Fibroblast of lung (primary cell): Measurements from ENCODE around the gene SNTN. TPM values are rescaled to one million over a fixed set of nuclear protein-coding genes. Genes with fewer than 3 reads are reported as not detected.

Source experiments
- DNase-seq, 2 donors: peaks; one replicate each; pipeline versions ENCODE4 v3.0.0 to v3.0.0-alpha.2; 2010; ENCODE audit warnings: low read depth in 2 of 2
- H2AFZ ChIP-seq: 2 replicates; pipeline ENCODE4 v1.5.1; 2012; ENCODE audit warnings: low read length, control low read depth, inconsistent platforms
- H3K27ac ChIP-seq: 2 replicates; pipeline ENCODE4 v1.5.1; 2011; ENCODE audit warnings: low read length, control low read depth; ENCODE audit not compliant: insufficient read depth
- H3K27me3 ChIP-seq: 2 replicates; pipeline ENCODE4 v1.5.1; 2011; ENCODE audit warnings: mild to moderate bottlenecking, low read length; ENCODE audit not compliant: control insufficient read depth, insufficient read depth
- H3K36me3 ChIP-seq: 2 replicates; pipeline ENCODE4 v1.5.1; 2011; ENCODE audit warnings: low read length; ENCODE audit not compliant: control insufficient read depth, insufficient read depth
- H3K4me1 ChIP-seq: 2 replicates; pipeline ENCODE4 v1.5.1; 2011; ENCODE audit warnings: low read length; ENCODE audit not compliant: control insufficient read depth, insufficient read depth; ENCODE audit errors: extremely low read depth
- H3K4me2 ChIP-seq: 2 replicates; pipeline ENCODE4 v1.5.1; 2011; ENCODE audit warnings: low read length, control low read depth; ENCODE audit not compliant: insufficient read depth; ENCODE audit errors: extremely low read depth
- H3K4me3 ChIP-seq, 4 experiments: fragments of 200-600 bp in 1 of 4; sonication (generic) in 1 of 4; replicated peaks in 1 of 4; 2 replicates each; pipeline ENCODE4 v1.5.1; 2011 to 2016; ENCODE audit warnings: low read length in 4 of 4, low read depth in 3 of 4, mild to moderate bottlenecking in 3 of 4, control low read depth in 2 of 4, inconsistent platforms in 1 of 4, mixed read lengths in 1 of 4; ENCODE audit not compliant: insufficient read depth in 1 of 4; ENCODE audit errors: control extremely low read depth in 1 of 4
- H3K79me2 ChIP-seq: 2 replicates; pipeline ENCODE4 v1.5.1; 2012; ENCODE audit warnings: mild to moderate bottlenecking, low read length, inconsistent platforms; ENCODE audit not compliant: control insufficient read depth, insufficient read depth
- H3K9ac ChIP-seq: 2 replicates; pipeline ENCODE4 v1.5.1; 2011; ENCODE audit warnings: mild to moderate bottlenecking, low read length, control low read depth; ENCODE audit not compliant: insufficient read depth
- H3K9me3 ChIP-seq: 2 replicates; pipeline ENCODE4 v1.5.1; 2012; ENCODE audit warnings: low read depth, low read length; ENCODE audit not compliant: control insufficient read depth, insufficient read depth
- H4K20me1 ChIP-seq: 2 replicates; pipeline ENCODE4 v1.5.1; 2011; ENCODE audit warnings: low read length; ENCODE audit not compliant: control insufficient read depth, insufficient read depth; ENCODE audit errors: extremely low read depth
- EZH2 ChIP-seq: IDR thresholded peaks from 2 replicates; pipeline ENCODE4 v1.5.1; 2012; ENCODE audit warnings: low read length, control low read depth, mild to moderate bottlenecking; ENCODE audit errors: missing control alignments
- polyA plus RNA-seq, 2 donors: library from polyadenylated mRNA; depleted of rRNA in 1 of 2; stranded (reverse) in 1 of 2; unstranded in 1 of 2; fragments of >200 nt; gene quantifications; 2 replicates each; pipeline ENCODE4 v1.2.1, GENCODE V29; 2011 to 2012; ENCODE audit warnings: missing spikeins in 1 of 2
- total RNA-seq: library from RNA; depleted of rRNA; stranded (reverse); fragments of >200 nt; gene quantifications from 2 replicates; pipeline ENCODE4 v1.2.1, GENCODE V29; 2014
- TF ChIP-seq, protein P1 (sequence below), 2 donors: IDR thresholded peaks in 1 of 2; conservative IDR thresholded peaks in 1 of 2; 1 replicate in 1 of 2; 2 replicates in 1 of 2; pipeline ENCODE4 v1.5.1; 2011 to 2012; ENCODE audit warnings: low read length in 2 of 2, control low read depth in 1 of 2, inconsistent platforms in 1 of 2, low read depth in 1 of 2, mild to moderate bottlenecking in 1 of 2

Gene SNTN
- total and polyA plus RNA-seq, 2 donors (not counting 1 experiment from before 2014, with no cell fraction given) = not detected

DNA sequence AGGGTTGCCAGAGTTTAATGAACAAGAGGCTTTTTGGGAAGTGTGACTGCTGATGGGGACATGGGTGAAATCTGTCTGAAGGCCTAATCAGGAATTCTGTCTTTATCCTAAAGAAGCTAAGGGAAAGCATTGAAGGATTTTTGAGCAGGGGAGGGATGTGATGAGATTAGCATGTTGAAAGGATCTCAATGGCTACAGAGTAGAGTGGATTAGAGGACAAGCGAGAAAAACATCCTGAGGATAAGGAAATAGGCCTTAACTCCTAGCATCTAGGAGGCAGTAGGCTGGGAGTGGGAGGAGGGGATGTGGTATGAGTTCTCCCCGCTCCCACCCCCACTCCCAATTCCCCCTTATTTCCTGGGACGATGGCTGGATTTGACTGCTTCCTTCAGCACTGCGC is 35.1 kb upstream of the SNTN start:
- H4K20me1 ChIP-seq = no peaks in the 10 kb centered on the region
- H3K4me1 ChIP-seq = no peaks in the 10 kb centered on the region
- no peaks in the 10 kb centered on the region for H3K9me3 ChIP-seq
- H3K4me2 ChIP-seq = no peak overlapping the region
- H3K27ac ChIP-seq = no peak overlapping the region
- no peaks in the 10 kb centered on the region for H3K27me3 ChIP-seq
- H3K79me2 ChIP-seq = no peaks in the 10 kb centered on the region
- no peak overlapping the region for H2AFZ ChIP-seq
- DNase-seq = no peak
- no peak overlapping the region for H3K9ac ChIP-seq
- no peak overlapping the region for H3K4me3 ChIP-seq
- no peak for TF ChIP-seq EZH2
- TF ChIP-seq, protein P1, sequence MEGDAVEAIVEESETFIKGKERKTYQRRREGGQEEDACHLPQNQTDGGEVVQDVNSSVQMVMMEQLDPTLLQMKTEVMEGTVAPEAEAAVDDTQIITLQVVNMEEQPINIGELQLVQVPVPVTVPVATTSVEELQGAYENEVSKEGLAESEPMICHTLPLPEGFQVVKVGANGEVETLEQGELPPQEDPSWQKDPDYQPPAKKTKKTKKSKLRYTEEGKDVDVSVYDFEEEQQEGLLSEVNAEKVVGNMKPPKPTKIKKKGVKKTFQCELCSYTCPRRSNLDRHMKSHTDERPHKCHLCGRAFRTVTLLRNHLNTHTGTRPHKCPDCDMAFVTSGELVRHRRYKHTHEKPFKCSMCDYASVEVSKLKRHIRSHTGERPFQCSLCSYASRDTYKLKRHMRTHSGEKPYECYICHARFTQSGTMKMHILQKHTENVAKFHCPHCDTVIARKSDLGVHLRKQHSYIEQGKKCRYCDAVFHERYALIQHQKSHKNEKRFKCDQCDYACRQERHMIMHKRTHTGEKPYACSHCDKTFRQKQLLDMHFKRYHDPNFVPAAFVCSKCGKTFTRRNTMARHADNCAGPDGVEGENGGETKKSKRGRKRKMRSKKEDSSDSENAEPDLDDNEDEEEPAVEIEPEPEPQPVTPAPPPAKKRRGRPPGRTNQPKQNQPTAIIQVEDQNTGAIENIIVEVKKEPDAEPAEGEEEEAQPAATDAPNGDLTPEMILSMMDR (conservative IDR thresholded peaks at IDR 0.05 in 1 of 2, IDR thresholded peaks at IDR 0.05 in 1 of 2; ENCODE audit: low read depth in 1 of 2, low read length in 2 of 2) = no peak
- no peaks in the 10 kb centered on the region for H3K36me3 ChIP-seq

DNA sequence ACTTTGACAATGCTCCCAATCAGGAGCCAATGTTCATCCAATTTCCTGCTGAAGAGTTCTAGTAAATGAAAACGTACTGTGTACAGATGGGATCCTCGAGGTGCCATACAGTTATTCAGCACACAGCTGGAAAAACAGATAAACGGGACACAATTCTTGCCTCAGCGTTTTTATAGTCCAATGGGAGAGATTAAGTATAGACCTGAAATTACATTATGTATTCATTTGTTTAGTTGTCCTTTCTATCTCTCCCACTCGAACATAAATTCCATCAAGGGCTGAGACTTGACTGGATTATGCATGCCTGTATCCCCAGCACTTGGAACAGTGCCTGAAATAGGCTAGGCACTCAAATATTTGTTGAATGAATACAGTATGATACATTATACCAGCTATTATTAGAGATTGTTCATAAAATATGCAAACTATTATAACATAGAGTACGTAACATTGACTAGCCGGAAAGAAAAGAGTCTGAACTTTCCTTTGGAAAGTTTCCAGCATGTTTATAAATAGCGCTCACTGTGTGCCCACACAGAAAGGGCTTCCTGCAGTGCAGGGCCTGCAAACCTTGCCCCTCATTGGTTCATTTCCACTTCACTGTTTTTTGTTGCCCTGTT is 27.4 kb upstream of the SNTN start:
- TF ChIP-seq, protein P1 (conservative IDR thresholded peaks at IDR 0.05 in 1 of 2, IDR thresholded peaks at IDR 0.05 in 1 of 2; ENCODE audit: low read depth in 1 of 2, low read length in 2 of 2) = no peak
- no peak for TF ChIP-seq EZH2
- Histone ChIP-seq H3K79me2 (no peaks in the 10 kb centered on the region), H3K27me3 (no peaks in the 10 kb centered on the region), H3K9me3 (no peaks in the 10 kb centered on the region), H3K27ac (no peak overlapping the region), H3K4me1 (peaks cover 6% of the 10 kb centered on the region), H2AFZ (no peak overlapping the region), H3K4me2 (peak overlapping the region; percentile 28), H3K4me3 (no peak overlapping the region), H3K36me3 (no peaks in the 10 kb centered on the region), H3K9ac (no peak overlapping the region), H4K20me1 (no peaks in the 10 kb centered on the region)
- DNase-seq = peak; percentile 68 to 96

DNA sequence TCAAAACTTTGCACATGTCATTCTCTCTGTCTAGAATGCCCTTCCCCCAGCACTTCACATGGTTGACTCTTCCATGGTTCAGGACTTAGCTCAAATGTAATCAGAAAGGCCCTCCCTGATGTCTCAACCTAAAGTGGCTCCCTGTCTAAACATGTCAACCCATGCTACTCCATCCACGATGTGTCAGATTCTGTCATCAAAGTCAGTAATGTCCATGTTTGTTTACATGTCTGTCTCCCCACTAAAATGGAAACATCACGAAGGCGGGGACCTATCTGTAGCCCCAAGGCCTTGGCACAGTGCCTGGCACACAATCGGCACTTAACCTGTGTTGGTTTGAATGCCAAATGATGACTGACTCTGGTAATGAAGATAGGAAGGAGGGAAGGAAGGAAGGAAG is 20.8 kb upstream of the SNTN start:
- Histone ChIP-seq H3K79me2 (no peaks in the 10 kb centered on the region), H2AFZ (no peak overlapping the region), H3K27ac (no peak overlapping the region), H3K9ac (no peak overlapping the region), H3K4me3 (no peak overlapping the region), H3K27me3 (no peaks in the 10 kb centered on the region), H3K9me3 (no peaks in the 10 kb centered on the region), H3K36me3 (no peaks in the 10 kb centered on the region), H3K4me1 (no peaks in the 10 kb centered on the region), H3K4me2 (no peak overlapping the region), H4K20me1 (no peaks in the 10 kb centered on the region)
- DNase-seq = no peak
- no peak for TF ChIP-seq EZH2
- TF ChIP-seq, protein P1 (conservative IDR thresholded peaks at IDR 0.05 in 1 of 2, IDR thresholded peaks at IDR 0.05 in 1 of 2; ENCODE audit: low read depth in 1 of 2, low read length in 2 of 2) = no peak
